GM23338 (cell line): ENCODE results near the gene TIA1. TPM values are rescaled to one million over a fixed set of nuclear protein-coding genes. Genes with fewer than 3 reads are reported as not detected.

ENCODE experiments used
- microRNA counts: library from miRNA; unstranded; fragments of <30 nt; microRNA quantifications from one replicate; lab custom pipeline; 2017
- microRNA-seq: library from miRNA; unstranded; fragments of <30 nt; microRNA quantifications from one replicate; pipeline ENCODE4, GENCODE V29; 2017
- polyA plus RNA-seq: library from polyadenylated mRNA; unstranded; fragments of >200 nt; fragmentation: Nextera tagmentation; extraction: Ambion mirVana; gene quantifications from 2 replicates; pipeline ENCODE4 v1.2.1, GENCODE V29; 2016
- small RNA-seq: library from RNA; depleted of rRNA; stranded (forward); fragments of <200 nt; gene quantifications from one replicate; pipeline ENCODE3, GENCODE V24; 2014; ENCODE audit warnings: low replicate concordance
- total RNA-seq: library from RNA; depleted of rRNA; stranded (reverse); fragments of >200 nt; shearing (Covaris generic); gene quantifications from 2 replicates; pipeline ENCODE4 v1.2.3, GENCODE V29; 2014; rRNA removed

Gene TIA1
- total and polyA plus RNA-seq, 2 experiments from 2014 or later = 130 to 179 TPM

MicroRNA genes within 50 kb of the gene (microRNA counts, 767-probe panel; counts per million panel counts)
- microRNA hsa-miR-1285-3p (lab: Ali Mortazavi, UCI) = not detected

Small RNA genes lying within 50 kb of the gene (microRNA-seq; reads per million reads assigned to microRNA genes)
- not detected for gene MIR1285-2

Small RNA genes lying within 50 kb of the gene (small RNA-seq; reads per million reads assigned to genes)
- gene AC016700.2 = not detected
- gene MIR1285-2 = not detected

Other genes starting within 250 kb of the TIA1 start
- gene PCBP1, start 161.2 kb downstream of the TIA1 start, total RNA-seq = 212 and 254 TPM in 2 replicates
- 393 and 400 TPM in 2 replicates for gene PCBP1, start 161.2 kb downstream of the TIA1 start, polyA plus RNA-seq
- 6.9 and 12.7 TPM in 2 replicates for gene C2orf42, start 57.6 kb downstream of the TIA1 start, total RNA-seq
- 3.4 and 4.3 TPM in 2 replicates for gene C2orf42, start 57.6 kb downstream of the TIA1 start, polyA plus RNA-seq
- gene PCYOX1, start 9.5 kb upstream of the TIA1 start, total RNA-seq = 37.0 and 39.4 TPM in 2 replicates
- 18.6 and 19.3 TPM in 2 replicates for gene PCYOX1, start 9.5 kb upstream of the TIA1 start, polyA plus RNA-seq
- 275 and 450 TPM in 2 replicates for gene SNRPG, start 45.1 kb upstream of the TIA1 start, total RNA-seq
- 1,584 and 1,653 TPM in 2 replicates for gene SNRPG, start 45.1 kb upstream of the TIA1 start, polyA plus RNA-seq
- gene FAM136A, start 53.4 kb upstream of the TIA1 start, total RNA-seq = 115 and 122 TPM in 2 replicates
- gene FAM136A, start 53.4 kb upstream of the TIA1 start, polyA plus RNA-seq = 133 and 150 TPM in 2 replicates